A549 (cell line): ENCODE data around the gene KICS2.

Experiments
- CBX8 ChIP-seq: fragments of 200-600 bp; sonication (generic); IDR thresholded peaks from 2 replicates; pipeline ENCODE4 v1.6.1; 2016
- CEBPB ChIP-seq, 2 experiments: fragments of >200 bp in 1 of 2; sonication (Bioruptor Twin) in 1 of 2; formaldehyde crosslinking in 1 of 2; IDR thresholded peaks; 2 replicates each; pipeline ENCODE4 v1.6.1; 2012 to 2016
- CTCF ChIP-seq: fragments of >200 bp; sonication (Bioruptor Twin); formaldehyde crosslinking; IDR thresholded peaks from 3 replicates; pipeline ENCODE4 v1.5.1; 2016
- EP300 ChIP-seq, 2 experiments: fragments of >200 bp; sonication (Bioruptor Twin); formaldehyde crosslinking; IDR thresholded peaks; 2 replicates in 1 of 2; 3 replicates in 1 of 2; pipeline ENCODE4 v1.6.1; 2016 to 2017
- MYC ChIP-seq: IDR thresholded peaks from 2 replicates; pipeline ENCODE4 v1.6.1; 2012; ENCODE audit warnings: mild to moderate bottlenecking, inconsistent platforms, low read length, improper control_type of control experiment, borderline replicate concordance
- POLR2A ChIP-seq: IDR thresholded peaks from 2 replicates; pipeline ENCODE4 v1.6.1; 2012; ENCODE audit warnings: mild to moderate bottlenecking, low read length
- RAD21 ChIP-seq, 2 experiments: fragments of >200 bp in 1 of 2; sonication (Bioruptor Twin) in 1 of 2; formaldehyde crosslinking in 1 of 2; IDR thresholded peaks in 1 of 2; conservative IDR thresholded peaks in 1 of 2; 2 replicates in 1 of 2; 3 replicates in 1 of 2; pipeline ENCODE4 v1.6.1; 2012 to 2018; ENCODE audit warnings: inconsistent platforms in 1 of 2
- TP53 ChIP-seq: fragments of 250-450 bp; sonication (Bioruptor Pico); IDR thresholded peaks from 2 replicates; pipeline ENCODE4 v1.5.0; 2021; ENCODE audit warnings: mild to moderate bottlenecking, moderate library complexity
- ZFP36 ChIP-seq: fragments of 450-650 bp; IDR thresholded peaks from 2 replicates; pipeline ENCODE4 v1.6.1; 2014; ENCODE audit warnings: borderline replicate concordance; ENCODE audit not compliant: partially characterized antibody
- ZSCAN20 ChIP-seq: fragments of 250-450 bp; sonication (Bioruptor Pico); IDR thresholded peaks from 2 replicates; pipeline ENCODE4 v1.8.0; 2022; ENCODE audit warnings: mild to moderate bottlenecking, moderate library complexity
- TF ChIP-seq, protein P1 (sequence below): fragments of 450-650 bp; IDR thresholded peaks from 2 replicates; pipeline ENCODE4 v1.6.1; 2014; ENCODE audit warnings: antibody characterized with exemption

DNA sequence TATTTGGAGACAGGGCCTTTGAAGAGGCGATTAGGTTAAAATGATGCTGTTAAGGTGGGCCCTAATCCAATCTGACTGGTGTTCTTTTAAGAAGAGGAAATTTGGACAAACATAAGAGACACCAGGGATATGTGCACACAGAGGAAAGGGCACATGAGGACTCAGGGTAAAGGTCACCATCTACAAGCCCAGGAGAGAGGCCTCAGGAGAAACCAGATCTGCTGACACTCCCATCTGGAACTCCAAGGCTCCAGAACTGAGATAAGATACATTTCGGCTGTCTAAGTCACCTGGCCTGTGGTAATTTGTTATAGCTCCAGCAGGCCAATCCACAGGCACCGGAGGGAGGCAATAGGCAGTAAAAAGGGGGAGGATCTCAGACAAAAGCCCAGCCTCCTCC lies 48.6 kb downstream of the KICS2 start:
- TF ChIP-seq CTCF, result no peak
- no peak for TF ChIP-seq RAD21 (conservative IDR thresholded peaks at IDR 0.05 in 1 of 2, IDR thresholded peaks at IDR 0.05 in 1 of 2)
- TF ChIP-seq, protein P1, sequence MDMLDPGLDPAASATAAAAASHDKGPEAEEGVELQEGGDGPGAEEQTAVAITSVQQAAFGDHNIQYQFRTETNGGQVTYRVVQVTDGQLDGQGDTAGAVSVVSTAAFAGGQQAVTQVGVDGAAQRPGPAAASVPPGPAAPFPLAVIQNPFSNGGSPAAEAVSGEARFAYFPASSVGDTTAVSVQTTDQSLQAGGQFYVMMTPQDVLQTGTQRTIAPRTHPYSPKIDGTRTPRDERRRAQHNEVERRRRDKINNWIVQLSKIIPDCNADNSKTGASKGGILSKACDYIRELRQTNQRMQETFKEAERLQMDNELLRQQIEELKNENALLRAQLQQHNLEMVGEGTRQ, result no peak
- TF ChIP-seq TP53 (CRISPR knock-in tag), result no peak
- TF ChIP-seq MYC, result no peak
- TF ChIP-seq EP300 (IDR thresholded peaks at IDR 0.05), result no peak
- TF ChIP-seq ZSCAN20 (CRISPR knock-in tag), result no peak
- no peak for TF ChIP-seq POLR2A
- no peak for TF ChIP-seq CEBPB (IDR thresholded peaks at IDR 0.05)
- no peak for TF ChIP-seq CBX8
- TF ChIP-seq ZFP36, result no peak
